SK-N-SH treated with all-trans-retinoic acid at 6 μM for 48 hours (cell line): ENCODE results near the gene VRK2.

Source experiments
- CSDC2 ChIP-seq: fragments of 250-450 bp; sonication (Bioruptor Pico); IDR thresholded peaks from 2 replicates; pipeline ENCODE4 v1.5.0; 2020; ENCODE audit warnings: mild to moderate bottlenecking, moderate library complexity
- GLIS3 ChIP-seq: fragments of 250-450 bp; sonication (Bioruptor Pico); IDR thresholded peaks from 2 replicates; pipeline ENCODE4 v1.5.0; 2020; ENCODE audit warnings: mild to moderate bottlenecking, moderate library complexity
- OSR1 ChIP-seq: fragments of 250-450 bp; sonication (Bioruptor Pico); IDR thresholded peaks from 2 replicates; pipeline ENCODE4 v1.8.0; 2022; ENCODE audit warnings: moderate library complexity, mild to moderate bottlenecking, inconsistent platforms
- RARB ChIP-seq: fragments of 250-450 bp; sonication (Bioruptor Pico); IDR thresholded peaks from 2 replicates; pipeline ENCODE4 v1.8.0; 2021; ENCODE audit warnings: mild to moderate bottlenecking, moderate library complexity
- TOX ChIP-seq: fragments of 250-450 bp; sonication (Bioruptor Pico); IDR thresholded peaks from 2 replicates; pipeline ENCODE4 v1.8.0; 2021; ENCODE audit warnings: mild to moderate bottlenecking, moderate library complexity, borderline replicate concordance
- ZNF8 ChIP-seq: fragments of 450-650 bp; formaldehyde crosslinking; IDR thresholded peaks from 2 replicates; pipeline ENCODE4 v1.5.0; 2020; ENCODE audit warnings: mild to moderate bottlenecking, moderate library complexity
- TF ChIP-seq, protein P1 (sequence below): fragments of 250-450 bp; sonication (Bioruptor Pico); IDR thresholded peaks from 2 replicates; pipeline ENCODE4 v1.8.0; 2020; ENCODE audit warnings: mild to moderate bottlenecking, moderate library complexity, borderline replicate concordance
- TF ChIP-seq, protein P2 (sequence below): fragments of 250-450 bp; sonication (Bioruptor Pico); IDR thresholded peaks from 2 replicates; pipeline ENCODE4 v1.5.1; 2021; ENCODE audit warnings: mild to moderate bottlenecking, moderate library complexity

DNA sequence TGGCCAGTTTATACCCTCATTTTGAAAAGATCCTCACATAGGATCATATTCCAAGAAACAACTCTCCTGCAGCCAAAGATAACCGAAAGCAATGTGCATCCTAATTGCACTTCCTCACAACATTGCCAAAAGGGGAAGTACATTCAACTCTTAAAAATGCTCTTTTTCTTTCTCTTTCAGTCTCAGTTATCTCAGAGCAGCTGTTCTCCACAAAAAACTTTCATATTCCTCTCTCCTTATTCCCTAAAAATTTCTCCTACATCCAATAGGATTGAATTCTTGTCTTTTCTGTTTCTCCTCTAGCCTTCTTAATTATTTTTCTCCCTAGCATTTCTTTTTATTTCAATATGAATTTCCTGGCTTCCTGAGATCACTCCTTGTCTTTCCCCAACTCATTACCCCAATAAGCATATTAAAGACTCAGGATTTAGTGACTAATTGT lies 7.4 kb upstream of the VRK2 start:
- TF ChIP-seq GLIS3 (CRISPR knock-in tag), result no peak
- TF ChIP-seq RARB (CRISPR knock-in tag), result no peak
- TF ChIP-seq OSR1 (CRISPR knock-in tag), result no peak
- TF ChIP-seq, protein P1, sequence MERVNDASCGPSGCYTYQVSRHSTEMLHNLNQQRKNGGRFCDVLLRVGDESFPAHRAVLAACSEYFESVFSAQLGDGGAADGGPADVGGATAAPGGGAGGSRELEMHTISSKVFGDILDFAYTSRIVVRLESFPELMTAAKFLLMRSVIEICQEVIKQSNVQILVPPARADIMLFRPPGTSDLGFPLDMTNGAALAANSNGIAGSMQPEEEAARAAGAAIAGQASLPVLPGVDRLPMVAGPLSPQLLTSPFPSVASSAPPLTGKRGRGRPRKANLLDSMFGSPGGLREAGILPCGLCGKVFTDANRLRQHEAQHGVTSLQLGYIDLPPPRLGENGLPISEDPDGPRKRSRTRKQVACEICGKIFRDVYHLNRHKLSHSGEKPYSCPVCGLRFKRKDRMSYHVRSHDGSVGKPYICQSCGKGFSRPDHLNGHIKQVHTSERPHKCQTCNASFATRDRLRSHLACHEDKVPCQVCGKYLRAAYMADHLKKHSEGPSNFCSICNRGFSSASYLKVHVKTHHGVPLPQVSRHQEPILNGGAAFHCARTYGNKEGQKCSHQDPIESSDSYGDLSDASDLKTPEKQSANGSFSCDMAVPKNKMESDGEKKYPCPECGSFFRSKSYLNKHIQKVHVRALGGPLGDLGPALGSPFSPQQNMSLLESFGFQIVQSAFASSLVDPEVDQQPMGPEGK (CRISPR knock-in tag), result no peak
- TF ChIP-seq, protein P2, sequence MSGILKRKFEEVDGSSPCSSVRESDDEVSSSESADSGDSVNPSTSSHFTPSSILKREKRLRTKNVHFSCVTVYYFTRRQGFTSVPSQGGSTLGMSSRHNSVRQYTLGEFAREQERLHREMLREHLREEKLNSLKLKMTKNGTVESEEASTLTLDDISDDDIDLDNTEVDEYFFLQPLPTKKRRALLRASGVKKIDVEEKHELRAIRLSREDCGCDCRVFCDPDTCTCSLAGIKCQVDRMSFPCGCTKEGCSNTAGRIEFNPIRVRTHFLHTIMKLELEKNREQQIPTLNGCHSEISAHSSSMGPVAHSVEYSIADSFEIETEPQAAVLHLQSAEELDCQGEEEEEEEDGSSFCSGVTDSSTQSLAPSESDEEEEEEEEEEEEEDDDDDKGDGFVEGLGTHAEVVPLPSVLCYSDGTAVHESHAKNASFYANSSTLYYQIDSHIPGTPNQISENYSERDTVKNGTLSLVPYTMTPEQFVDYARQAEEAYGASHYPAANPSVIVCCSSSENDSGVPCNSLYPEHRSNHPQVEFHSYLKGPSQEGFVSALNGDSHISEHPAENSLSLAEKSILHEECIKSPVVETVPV (CRISPR knock-in tag), result no peak
- TF ChIP-seq CSDC2 (CRISPR knock-in tag), result no peak
- no peak for TF ChIP-seq TOX (CRISPR knock-in tag)
- TF ChIP-seq ZNF8 (CRISPR knock-in tag), result no peak
